ENCODE measurements around the gene NCOA5.

NCOA5 gene

DNA sequence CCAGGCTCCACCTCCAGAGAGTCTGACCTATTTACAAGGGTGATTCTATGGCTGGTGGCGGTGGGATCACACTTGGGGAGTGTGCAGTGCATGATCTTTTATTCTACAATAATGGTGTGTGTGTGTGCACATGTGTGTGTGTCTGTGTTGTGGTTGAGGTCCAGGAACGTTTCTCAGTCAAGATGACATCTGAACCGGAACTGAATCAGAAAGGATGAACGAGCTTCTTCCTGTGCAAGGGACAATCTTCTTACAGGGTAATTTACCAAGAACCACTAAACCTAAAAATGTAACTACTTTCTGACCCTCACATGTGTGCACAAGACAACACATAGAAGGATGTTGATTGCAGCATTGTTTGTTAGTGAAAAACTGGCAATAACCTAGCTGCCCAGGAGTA, 72.5 kb downstream of the NCOA5 start:
- DNase-seq (ENCODE audit: low read depth in 2 of 2) = no peak

DNA sequence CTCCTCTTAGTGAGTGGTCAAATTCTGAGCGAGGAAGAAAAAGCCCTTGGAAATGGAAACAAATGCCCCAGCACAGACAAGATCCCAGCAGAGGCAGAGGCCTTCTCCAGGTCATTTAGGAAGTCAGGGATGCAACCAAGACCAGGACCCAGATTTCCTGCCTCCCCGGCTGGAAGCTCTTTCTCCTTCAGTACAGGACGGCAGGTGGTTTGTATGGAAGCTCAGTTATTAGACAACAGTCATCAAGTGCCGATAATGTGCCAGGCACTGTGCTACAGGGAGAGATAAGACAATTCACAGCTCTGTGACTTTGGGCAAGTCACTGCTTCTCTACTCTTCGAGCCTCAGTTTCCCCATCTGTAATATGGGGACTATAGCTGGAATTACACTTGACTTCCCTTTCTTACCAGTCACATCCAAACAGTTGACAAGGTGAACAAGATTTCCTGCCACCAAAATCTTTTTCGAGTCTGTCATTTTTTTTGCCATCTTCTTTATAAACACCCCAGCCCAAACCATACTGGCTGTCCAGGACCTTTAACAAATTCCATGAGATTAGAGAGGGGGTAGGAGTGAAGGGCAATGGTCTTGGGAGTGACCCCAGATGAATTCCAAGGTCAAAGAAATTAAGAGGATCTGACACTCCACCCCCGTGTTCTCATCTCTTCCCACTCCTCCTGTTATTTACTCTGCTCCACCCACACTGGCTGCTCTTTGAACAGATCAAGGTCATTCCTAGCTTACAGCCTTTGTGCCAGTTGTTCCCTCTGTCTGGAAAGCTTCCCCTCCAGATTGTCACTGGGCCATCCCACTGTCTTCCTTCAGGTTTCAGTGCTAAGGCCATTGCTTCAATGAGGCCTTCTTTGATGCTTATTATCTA, 75.0 kb downstream of the NCOA5 start:
- no peak for DNase-seq (ENCODE audit: low read depth in 2 of 2)

DNA sequence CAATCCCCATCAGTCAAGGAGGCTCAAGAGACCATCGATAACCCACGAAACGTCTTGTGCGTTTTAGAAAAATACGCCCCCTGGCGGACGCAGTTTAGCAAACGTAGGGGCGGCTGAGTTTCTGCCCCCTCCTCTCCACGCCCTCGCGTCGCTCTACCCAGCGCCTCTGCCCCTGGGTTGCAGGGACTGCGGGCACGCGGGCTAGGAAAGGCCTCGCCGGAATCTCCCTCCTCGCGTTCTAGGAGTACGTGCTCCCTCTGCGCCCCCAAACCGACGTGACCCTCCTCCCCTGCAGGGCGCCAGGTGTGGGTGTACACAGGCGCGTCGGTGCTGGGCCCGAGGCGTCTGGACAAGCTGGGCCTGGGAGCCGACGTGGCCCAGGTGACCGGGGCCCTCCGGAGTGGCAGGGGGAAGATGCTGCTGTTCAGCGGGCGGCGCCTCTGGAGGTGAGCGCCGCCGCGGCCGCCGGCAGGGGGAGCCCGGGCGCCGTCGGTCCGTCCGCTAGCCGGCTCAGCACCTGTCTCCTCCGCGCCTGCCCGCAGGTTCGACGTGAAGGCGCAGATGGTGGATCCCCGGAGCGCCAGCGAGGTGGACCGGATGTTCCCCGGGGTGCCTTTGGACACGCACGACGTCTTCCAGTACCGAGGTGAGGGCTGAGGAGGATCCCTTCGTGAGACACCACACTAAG, 75.8 kb downstream of the NCOA5 start:
- DNase-seq (ENCODE audit: low read depth in 2 of 2) = peak; percentile 55 to 62

DNA sequence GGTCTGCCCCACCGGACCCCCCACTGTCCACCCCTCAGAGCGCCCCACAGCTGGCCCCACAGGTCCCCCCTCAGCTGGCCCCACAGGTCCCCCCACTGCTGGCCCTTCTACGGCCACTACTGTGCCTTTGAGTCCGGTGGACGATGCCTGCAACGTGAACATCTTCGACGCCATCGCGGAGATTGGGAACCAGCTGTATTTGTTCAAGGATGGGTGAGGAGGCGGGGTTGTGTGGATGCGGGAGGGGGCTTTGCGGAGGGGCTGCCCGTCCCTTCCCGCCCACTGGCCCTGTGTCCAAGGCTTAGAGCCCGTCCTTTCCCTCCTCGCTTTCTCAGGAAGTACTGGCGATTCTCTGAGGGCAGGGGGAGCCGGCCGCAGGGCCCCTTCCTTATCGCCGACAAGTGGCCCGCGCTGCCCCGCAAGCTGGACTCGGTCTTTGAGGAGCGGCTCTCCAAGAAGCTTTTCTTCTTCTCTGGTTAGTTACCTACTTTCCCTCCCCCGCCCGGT, 76.4 kb downstream of the NCOA5 start:
- no peak for DNase-seq (ENCODE audit: low read depth in 2 of 2)

DNA sequence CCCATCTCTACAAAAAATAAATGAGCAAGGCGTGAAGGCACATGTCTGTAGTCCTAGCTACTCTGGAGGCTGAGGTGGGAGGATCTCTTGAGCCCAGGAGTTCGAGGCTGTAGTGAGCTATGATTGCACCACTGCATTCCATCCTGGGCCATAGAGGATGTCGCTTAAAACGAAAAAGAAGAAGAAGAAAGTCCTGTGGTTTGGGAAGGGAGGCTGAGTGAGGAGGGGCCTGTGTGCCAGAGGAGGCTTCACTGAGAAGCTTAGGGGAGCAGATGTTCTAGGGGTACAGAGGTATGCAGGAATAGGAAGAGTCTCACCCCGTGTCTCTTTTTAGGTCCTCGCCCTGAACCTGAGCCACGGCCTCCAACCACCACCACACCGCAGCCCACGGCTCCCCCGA, 76.8 kb downstream of the NCOA5 start:
- no peak for DNase-seq (ENCODE audit: low read depth in 2 of 2)

DNA sequence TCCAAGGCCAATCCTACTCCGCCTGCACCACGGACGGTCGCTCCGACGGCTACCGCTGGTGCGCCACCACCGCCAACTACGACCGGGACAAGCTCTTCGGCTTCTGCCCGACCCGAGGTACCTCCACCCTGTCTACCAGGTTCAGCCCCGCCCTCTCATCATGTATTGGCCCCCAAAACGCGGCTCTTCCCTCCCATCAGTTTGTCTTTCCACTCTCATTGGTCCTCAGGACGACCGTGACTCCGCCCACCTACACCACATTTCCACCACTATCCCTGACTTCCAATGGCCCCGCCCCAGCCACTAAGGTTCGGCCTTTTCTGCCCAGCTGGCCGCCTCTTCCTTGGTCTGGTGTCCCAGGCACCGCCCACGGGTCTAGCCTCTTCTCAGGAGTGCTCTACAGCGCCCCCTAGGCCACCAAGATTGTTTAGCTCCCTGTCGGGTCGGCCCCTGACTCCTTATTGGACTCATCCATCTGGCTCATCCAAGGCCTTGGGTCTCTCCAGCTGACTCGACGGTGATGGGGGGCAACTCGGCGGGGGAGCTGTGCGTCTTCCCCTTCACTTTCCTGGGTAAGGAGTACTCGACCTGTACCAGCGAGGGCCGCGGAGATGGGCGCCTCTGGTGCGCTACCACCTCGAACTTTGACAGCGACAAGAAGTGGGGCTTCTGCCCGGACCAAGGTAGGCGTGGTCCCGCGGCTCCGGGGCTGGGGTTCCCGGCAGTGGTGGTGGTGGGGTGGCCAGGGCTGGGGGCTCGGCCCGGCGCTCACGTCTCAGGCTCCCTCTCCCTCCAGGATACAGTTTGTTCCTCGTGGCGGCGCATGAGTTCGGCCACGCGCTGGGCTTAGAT, 77.9 kb downstream of the NCOA5 start:
- DNase-seq (ENCODE audit: low read depth in 2 of 2) = peak in 1 of 2 donors; percentile 49
